GM19240 (cell line): ENCODE measurements around the gene EBF3.

Experiments
- DNase-seq: peaks from one replicate; pipeline ENCODE4 v3.0.0; 2011; ENCODE audit warnings: low spot score; ENCODE audit not compliant: insufficient read length

Gene EBF3, protein sequence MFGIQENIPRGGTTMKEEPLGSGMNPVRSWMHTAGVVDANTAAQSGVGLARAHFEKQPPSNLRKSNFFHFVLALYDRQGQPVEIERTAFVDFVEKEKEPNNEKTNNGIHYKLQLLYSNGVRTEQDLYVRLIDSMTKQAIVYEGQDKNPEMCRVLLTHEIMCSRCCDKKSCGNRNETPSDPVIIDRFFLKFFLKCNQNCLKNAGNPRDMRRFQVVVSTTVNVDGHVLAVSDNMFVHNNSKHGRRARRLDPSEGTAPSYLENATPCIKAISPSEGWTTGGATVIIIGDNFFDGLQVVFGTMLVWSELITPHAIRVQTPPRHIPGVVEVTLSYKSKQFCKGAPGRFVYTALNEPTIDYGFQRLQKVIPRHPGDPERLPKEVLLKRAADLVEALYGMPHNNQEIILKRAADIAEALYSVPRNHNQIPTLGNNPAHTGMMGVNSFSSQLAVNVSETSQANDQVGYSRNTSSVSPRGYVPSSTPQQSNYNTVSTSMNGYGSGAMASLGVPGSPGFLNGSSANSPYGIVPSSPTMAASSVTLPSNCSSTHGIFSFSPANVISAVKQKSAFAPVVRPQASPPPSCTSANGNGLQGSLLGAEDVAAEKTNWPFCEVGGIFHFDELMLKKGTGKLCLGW

DNA sequence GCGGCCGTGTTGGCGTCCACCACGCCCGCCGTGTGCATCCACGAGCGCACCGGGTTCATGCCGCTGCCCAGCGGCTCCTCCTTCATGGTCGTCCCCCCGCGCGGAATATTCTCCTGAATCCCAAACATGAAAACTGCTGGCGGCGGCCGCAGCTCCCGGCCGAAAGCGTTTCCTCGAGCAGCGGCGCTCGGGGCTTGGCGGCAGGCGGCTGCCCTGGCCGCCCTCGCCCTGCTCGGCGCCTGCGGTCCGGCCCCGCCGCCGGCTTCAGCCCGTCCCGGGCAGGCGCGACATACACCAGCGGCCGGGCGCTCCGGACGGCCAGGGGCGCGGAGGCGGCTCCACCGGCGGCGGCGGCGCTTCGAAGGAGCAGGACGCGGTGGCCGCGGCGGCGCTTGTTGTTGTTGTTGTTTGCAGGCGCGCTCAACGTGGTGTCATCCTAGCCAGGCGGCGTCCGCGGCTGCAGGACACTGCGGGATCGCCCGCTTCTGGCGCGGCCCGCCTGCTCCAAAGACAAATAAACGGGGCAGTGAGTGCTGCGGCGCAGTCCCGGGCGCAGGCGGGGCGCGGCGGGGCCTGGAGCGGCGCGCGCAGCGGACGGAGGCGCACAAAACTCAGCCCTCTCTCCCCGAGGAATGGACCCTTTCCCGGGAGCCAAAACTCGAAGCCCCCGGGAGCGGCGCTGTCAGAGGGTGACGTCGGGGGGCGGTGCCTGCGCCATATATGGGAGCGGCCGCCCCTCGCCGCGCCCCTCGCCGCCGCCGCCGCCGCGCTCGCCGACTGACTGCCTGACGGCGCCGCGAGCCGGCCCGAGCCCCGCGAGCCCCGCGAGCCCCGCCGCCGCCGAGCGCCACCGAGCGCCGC, at the start of gene EBF3:
Gene EBF3 (minus strand): TSS at position 634 of the 861 bp plus-strand sequence. CDS start 506 bp downstream, at position 128.
- DNase-seq = no peak

DNA sequence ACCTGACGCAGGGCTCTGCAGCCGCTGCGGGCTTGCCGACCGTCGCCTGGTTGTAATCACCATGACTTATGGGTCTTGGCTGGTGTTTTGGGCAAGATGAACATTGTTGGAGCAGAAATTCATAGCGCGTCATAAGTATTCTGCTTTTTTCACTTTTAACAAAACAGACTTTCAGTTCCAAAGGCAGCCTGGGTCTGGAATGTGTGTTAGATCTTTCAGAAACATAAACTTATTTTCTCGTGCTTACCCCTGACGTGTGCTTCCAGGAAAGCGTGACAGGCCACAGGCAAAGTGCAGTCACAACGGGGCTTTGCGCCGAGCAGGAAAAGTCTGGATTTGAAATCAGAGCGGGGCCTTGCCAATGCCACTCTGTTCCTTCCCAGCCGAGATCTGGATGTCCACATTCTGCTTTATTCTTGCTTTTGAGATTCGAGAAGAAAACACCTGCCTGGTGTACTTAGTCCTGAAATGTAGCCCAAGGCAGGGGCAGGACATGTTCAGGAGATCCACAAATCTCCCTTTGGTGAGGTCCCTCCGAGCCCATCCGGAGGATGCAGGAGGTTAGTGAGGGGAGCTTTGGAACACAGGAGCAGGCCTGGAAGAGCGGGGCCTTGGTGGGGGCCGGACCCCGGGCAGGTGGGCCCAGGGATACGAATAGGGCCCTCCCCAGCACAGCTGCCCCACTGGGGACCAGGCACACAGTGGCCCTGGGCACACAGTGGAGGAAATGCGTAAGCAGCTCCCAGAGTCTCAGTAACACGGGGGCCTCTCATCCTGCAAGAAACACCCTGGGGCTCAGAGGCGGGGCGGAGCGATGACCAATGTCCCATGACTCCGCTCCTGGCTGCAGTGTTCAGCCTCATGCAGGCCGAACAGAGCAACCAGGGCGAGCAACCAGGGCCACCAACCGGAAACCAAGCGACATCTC, 49.5 kb upstream of the EBF3 start:
- DNase-seq = no peak

DNA sequence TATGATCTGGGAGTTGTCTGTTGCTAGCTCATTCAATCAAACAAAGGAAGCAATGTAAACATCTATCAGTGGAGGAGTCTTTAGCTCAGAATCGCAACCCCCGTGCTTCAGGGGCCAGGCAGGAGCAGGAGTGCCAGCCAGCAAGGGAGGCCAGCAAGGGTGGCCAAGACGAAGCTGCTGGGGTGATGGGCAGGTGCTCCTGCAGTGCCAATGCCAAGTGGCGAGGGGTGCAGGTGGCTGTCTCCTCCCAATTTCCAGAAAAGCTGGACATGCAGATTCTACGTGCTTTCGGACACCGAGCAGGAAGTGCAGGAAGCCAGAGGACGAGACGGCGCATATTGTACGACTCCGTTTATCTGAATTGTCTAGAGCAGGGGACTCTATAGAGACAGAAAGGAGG, 48.1 kb upstream of the EBF3 start:
- DNase-seq = no peak

DNA sequence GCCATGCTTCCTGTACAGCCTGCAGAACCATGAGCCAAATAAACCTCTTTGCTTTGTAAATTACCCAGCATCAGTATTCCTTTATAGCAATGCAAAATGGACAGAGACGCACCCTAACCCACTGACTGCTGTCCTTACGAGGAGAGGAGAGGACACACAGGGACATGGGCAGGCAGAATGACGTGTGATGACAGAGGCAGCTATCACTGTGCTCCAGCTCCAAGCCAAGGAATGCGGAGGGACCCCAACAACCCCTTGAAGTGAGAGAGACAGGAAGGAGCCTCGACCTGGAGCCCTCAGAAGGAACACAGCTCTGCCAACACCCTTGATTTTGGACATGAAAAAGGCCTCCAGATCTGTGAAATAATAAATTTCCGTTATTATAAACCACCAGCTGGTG, 46.6 kb upstream of the EBF3 start:
- DNase-seq = no peak

DNA sequence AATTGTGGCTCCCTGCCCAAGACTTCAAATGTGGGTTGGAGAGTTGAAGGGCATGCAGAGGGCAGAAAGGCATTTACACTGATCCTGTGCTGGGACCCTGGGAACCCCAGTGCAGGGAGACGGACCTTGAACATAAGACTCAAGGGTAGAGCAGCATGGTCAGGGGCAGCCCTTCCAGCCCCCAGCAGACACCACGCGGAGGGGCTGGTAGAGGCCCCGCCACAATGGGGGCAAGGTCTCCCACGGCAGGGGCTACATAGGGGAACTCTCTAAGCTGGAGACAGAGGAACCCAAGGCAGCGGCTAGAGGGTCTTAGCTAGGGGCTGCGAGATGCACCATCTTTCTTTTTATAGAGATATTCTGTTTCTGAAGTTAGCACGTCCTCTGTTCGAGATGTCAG, 45.2 kb upstream of the EBF3 start:
- no peak for DNase-seq

DNA sequence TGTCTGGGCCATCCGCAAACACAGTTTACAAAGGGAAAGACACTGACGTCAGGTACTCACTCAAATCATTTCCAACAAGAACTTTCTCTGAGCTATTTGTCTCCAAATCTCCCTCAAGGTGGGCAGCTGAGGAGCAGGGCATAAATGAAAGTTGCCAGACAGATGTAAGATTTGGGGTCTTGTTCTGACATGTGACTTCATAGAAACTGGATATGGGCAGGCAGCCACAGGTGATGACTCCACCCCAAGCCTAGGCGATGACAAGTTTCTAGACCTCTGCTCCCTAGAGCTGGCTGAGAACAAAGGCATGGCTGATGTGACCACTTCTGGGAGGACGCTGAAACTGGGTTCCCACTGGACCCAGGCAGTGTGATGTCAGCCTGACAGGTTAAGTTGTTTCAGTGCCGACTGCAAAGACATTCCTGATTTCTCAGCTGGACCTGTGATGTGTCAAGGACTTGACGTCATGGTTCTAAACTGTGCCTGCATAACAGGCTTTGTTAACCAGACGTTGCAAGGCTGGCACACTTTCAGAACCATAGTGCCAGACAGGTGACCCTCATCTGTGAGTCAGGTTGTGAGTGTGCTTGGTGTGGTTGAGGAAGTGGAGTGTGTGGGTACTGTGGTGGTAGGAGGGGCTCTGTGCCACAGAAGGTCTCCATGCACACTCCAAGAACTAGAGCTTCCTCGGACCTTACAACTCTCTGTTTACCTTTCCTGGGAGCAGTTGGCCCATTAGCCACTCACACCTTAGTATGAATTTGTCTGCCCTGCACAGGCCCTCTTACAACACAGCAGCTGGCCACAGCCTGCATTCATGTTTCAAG, 39.9 kb upstream of the EBF3 start:
- DNase-seq = no peak

DNA sequence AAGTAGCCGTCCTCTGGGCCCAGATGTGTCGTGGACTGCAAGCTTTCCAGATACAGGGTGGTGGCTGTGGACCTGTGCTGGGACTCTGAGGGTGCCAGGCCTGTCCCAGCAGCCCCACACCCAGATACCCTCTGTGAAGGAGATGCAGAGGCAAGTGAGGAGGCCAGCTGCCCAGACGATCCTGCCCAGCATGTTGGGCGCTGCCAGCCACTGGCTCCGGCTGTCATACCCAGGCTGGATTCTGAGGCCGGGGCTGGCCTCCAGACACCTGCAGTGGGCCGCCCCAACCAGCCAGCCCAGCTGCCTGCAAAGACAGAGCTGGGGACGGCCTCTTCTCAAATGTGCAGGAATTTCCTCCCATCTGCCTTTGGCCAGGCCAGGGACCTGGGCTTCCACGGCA, 39.1 kb upstream of the EBF3 start:
- no peak for DNase-seq

DNA sequence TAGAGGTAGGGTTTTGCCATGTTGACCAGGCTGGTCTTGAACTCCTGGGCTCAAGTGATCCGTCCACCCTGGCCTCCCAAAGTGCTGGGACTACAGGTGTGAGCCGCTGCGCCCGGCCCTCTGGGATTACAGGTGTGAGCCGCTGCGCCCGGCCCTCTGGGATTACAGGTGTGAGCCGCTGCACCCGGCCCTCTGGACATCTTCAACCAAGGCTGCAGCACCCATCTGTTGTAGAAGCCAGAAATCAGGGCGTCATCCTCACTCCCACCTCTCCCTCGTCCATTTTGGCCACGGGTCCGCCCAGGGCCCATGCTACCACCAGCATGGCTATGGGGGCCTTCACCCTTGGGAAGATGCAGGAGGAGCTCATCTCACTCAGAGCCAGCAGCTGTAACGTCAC, 38.5 kb upstream of the EBF3 start:
- DNase-seq = no peak

DNA sequence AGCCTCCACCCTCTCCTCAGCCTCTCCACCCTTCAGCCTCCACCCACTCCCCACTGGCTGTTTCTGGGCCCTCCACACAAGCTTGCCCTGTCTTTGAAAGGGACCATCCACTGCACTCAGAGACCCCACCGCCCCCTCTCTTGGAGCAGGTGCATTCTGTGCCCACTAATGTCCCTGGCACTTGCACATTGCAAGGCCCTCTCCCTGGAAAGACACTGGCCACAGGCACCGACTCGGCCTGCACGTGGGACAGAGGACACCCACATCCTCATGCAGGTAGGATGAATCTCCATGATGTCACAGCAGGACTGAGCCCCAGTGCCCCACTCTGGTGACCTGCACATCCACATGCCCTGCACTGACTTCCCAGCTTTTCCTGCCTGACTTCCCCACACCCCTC, 36.8 kb upstream of the EBF3 start:
- no peak for DNase-seq

DNA sequence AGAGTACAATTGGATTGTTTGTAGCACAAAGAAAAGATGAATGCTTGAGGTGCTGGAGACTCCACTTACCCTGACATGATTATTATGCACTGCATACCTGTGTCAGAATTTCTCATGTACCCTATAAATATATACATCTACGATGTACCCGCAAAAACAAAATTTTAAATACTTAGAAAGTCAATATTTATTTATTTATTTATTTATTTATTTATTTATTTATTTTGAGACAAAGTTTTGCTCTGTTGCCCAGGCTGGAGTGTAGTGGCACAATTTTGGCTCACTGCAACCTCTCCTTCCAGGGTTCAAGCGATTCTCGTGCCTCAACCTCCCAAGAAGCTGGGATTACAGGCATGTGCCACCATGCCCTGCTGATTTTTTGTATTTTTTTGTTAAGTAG, 35.1 kb upstream of the EBF3 start:
- DNase-seq = no peak

DNA sequence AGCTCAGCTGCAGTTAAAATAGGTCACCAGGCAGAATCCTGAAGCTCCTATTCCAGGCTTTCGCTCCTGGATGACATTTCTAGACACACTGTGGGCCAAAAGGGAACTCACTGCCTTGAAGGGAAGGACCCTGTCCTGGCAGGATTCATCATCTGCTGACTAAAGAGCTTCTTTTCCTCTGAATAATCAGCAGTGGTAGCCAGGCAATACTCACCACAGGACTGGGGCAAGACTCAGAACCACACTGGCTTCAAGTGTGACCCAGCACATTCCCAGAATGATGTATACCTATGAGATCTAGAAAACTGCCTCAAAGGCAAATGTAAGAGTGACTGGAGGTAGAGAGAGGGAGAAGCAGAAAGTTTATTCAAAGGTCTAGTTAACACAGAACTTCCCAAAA, 29.5 kb upstream of the EBF3 start:
- DNase-seq = no peak

DNA sequence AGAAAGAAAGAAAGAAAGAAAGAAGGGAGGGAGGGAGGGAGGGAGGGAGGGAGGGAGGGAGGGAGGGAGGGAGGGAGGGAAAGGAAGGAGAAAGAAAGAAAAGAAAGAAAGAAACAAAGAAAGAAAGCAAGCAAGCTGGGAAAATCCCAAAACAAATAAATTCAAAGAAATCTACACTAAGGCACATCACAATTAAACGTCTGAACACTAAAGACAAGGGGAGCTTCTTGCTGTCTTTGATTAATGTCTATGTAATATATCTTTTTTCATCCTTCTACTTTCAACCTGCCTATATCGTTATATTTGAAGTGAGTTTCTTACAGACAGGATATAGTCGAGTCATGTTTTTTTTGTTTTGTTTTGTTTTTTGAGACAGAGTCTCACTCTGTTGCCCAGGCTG, 28.3 kb upstream of the EBF3 start:
- DNase-seq = no peak

DNA sequence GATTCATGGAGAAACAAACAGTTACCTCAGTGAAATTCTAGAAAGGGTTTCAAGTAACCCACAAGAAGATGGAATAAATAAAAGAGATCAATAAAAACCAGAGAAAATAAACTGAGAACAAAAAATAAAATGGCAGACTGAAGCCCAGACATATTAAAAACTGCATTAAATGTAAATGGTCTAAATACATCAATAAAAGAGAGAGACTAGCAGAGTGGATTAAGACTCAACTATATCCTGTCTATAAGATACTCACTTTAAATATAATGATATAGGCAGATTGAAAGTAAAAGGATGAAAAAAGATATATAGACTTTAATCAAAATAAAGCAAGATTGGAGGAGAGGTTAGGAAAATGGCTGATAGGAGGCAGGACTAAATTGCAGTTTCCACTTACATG, 18.8 kb upstream of the EBF3 start:
- DNase-seq = no peak

DNA sequence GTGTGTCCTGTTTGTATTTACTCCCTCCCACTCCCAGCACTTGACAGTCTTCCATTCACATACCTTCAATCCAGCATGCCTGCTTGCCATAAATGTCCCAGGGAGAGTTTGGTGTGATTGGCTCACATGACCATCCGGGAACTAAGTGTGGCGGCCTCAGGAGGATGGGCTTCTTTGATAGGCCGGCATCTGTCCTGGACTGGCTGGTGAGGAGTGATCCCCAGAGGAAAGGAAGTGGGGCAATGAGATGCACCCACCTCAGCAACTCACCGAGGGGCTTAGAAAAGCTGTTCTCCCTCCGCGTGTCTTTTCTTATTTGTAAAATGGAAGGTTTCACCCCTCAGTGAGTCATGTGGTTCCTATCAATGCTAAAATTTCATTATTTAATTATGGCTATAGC, 14.9 kb upstream of the EBF3 start:
- DNase-seq = no peak

DNA sequence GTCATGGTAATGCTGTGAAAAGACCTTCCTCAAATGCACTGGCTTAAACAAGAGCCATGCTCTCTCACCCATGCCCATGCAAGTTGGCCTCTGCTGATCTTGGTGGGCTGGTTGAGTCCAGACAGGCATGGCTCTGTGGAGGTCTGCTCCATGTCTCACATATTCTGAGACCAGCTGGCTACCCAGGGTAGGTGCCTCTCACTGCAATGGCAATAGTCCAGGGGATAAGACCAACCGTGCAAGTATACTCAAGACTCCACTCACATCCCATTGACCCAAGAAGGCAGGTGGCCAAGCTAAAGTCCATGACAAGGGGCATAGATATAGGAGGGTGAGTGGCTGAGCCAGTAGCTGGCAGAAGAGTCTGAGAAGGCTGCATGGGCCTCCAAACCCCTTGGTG, 14.2 kb upstream of the EBF3 start:
- no peak for DNase-seq

DNA sequence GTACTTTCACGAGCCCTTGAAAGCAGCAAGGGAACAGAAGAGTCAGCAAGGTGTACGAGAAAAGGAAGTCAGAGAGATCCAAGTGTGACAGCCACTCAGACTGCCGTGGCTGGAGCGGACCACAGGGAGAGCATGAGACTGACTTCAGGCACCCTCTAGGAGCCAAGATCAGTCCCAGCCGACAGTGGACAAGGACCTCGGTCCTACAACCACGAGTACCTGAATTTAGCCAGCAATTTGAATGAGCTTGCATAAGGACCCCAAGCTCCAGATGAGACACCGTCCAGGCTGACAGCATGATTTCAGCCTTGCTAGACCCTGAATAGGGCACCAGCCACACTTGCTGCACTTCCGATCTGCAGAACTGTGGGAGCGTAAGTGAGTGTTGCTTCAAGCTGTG, 13.7 kb upstream of the EBF3 start:
- no peak for DNase-seq

DNA sequence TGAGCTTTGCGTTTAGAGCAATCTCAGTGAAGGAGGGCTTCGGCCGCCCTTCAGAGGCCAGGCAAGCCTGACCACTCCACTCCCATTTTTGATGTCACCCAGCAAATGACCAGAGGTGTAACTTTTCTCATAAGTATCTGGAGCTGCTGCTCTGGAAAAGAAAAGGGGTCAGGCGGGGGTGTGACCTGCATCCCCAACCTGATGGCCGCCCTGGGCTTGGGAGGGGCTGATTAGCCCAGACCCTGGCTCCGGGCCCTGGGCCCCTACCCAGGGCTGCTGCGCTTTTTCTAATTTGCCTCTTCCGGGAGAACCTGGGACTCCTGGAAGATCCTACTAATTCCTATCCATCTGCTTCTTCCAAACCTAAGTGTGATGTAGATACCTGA, 9.6 kb upstream of the EBF3 start:
- DNase-seq = no peak

DNA sequence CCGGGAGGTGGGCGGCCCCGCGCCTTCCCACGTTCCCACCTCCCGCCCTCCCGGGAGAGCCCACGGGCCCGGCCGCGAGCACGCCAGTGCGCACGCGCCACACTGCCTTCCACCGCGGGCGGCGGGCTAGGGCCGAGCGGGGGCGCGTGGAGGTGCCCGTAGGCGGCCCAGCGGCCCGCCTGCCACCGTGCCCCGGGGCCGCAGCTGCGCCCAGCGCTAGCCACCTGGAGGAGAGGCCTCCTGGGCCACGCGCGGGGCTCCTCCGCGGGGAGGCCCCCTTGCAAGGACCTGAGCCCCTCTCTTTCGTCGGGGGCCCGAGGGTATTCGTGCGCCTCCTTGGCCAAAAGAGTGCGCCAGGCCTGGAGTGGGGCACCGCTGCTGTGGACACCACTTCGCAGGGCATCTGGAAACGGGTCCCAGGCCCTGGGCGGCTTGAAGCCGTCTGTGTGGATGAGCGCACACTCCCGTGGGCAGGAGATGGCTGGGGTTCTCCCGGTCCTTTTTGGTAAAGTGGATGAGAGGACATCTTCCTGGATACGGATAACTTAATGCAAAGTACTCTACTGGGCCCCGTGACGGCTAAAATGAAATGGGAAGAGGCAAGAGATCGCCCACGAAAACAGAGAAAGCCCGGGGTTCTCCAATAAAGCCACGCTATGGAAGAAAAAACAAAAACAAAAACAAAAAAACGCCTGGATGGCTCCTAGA, 9.0 kb upstream of the EBF3 start:
- DNase-seq = no peak

DNA sequence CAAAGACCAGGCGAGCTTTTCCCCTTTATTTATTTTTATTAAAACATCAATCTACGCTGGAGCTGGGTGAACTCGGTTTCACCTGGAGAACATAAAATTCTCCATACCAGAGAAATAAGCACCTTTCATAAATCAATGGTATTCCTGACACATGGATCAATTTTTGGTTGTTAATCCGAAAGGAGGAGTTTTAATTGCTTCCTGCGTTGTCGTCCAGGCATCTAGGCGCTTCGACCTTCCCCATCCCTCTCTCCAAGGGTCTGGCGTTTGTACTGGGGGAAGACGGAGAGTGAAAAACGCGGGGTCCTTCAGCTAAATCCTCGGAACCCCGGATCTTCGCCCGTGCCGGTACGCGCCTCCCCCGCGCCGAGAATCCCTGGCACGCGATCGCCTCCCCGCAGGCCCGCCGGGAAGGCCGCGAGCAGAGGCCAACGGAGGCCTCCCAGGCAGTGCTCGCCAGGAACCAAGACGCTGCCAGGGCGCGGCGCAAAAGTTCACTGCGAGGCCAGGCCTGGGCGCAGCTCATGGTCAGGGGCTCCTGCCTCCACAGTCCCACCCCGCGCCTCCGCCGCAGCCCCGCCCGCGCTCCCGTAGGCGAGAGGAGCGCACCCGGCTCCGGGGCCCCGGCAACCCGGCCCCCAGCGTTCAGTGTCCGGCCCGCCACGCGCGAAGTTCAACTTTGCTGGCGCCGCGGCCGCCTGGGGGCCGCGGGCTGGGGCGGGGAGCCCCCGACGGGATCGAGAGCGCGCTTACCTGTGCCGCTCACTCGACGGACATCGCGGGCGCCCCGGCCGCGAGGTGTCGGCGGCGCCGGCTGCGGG, 8.3 kb upstream of the EBF3 start:
- DNase-seq = no peak
